GM21529 (cell line): Measurements from ENCODE around the gene RABEPK.
"Not testable (repeated sequence)": the region's sequence is repeated elsewhere in the genome, so short reads cannot be mapped to it uniquely, and the experiment has no call there.

Source experiments
- ATAC-seq: cut with Tn5 transposase; IDR thresholded peaks from one replicate; pipeline ENCODE4 v1.9.1; 2021; ENCODE audit not compliant: unreplicated experiment

The RABEPK gene

DNA sequence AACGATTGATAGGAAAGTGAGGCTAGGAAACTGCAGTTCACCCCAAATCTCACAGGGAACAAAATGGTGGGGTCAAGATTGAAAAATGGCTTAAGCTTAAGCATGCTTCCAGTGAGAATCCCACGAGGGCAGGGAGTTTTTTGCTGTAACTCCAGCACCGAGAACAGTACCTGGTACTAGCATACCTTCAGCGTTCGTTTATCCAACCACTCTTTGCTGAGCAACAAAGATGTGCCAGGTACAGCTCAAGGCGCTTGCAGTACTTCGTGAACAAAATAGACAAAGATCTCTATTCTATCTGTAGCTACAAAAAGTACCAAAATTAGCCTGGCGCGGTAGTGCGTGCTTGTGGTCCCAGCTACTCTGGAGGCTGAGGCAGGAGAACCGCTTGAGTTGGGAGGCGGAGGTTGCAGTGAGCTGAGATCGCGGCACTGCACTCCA is 10.0 kb upstream of the RABEPK start:
- ATAC-seq: no peak

DNA sequence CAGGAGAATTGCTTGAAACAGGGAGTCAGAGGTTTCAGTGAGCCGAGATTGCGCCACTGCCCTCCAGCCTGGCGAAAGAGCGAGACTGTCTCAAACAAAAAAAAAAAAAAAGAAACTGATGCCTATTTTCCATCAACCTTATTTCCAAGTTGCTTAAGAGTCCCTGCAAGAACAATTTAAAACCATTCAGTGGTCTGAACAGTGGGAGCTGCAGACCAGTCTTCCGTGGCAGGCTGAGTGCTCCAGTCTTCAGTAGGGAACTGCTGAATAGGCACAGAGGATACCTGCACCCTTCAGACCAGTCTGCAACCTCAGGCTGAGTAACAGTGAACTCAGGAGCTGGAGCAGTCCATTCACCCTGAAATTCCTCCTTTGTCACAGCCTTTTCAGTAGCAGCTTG is 5.9 kb upstream of the RABEPK start:
- ATAC-seq: not testable (repeated sequence)

DNA sequence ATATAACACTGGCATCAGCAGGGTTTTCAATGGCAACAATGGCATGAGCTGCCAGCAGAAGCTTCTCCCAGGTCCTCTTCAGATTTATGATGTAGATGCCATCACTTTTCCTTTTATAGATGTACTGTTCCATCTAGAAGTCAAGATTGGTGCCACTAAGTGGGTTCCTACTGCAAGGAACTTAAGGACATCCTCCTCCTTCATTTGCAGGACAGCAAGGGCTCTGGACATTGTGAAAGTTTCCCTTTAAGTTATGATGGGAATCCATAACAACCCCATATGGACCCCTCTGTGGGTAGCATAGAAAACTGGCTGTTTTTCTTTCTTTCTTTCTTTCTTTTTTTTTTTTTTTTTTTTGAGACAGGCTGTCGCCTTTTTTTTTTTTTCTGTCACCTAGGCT is 4.8 kb upstream of the RABEPK start:
- ATAC-seq: not testable (repeated sequence)

- ATAC-seq: no peak
These were observed 2.7 kb downstream of the RABEPK start for GRCh38 chr9:125202846-125203618.

GRCh38 chr9:125204477-125204876 is 4.1 kb downstream of the RABEPK start:
- no peak for ATAC-seq

DNA sequence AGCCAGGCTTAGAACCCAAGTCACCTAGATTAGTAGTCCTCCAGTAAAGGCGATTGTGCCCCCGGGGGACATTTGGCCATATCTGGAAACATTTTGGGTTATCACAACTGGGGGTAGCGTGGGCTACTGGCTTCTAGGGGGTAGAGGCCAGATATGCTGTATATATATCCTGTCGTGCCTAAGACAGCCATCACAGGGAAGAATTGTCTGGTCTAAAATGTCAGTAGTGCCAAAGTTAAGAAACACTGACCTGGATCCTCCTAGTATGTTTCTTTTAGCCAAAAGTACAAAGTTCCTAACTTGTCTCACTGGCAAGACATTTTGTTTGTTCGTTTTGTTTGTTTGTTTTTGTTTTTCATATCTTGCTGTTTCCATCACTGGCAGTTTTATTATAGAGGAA is 13.8 kb downstream of the RABEPK start:
- no peak for ATAC-seq

DNA sequence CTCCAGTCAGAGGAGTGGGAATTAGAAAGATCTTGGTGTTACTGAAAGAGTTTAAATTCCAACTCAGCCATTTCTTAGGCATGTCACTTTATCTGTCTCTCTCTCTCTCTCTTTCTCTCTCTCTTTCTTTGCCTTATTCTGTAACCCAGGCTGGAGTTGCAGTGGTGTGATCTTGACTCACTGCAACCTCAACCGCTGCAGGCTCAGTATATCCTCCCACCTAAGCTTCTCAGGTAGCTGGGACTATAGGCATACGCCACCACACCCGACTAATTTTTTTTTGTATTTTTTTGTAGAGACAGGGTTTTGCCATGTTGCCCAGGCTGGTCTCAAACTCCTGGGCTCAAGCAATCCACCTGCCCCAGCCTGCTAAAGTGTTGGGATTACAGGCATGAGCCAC is 18.3 kb downstream of the RABEPK start:
- ATAC-seq: no peak

GRCh38 chr9:125224858-125225257 is 24.5 kb downstream of the RABEPK start:
- not testable (repeated sequence) for ATAC-seq

GRCh38 chr9:125227761-125228160 is 27.4 kb downstream of the RABEPK start:
- ATAC-seq: no peak

- ATAC-seq: no peak
These were observed 33.3 kb downstream of the RABEPK start for GRCh38 chr9:125233678-125234077.

DNA sequence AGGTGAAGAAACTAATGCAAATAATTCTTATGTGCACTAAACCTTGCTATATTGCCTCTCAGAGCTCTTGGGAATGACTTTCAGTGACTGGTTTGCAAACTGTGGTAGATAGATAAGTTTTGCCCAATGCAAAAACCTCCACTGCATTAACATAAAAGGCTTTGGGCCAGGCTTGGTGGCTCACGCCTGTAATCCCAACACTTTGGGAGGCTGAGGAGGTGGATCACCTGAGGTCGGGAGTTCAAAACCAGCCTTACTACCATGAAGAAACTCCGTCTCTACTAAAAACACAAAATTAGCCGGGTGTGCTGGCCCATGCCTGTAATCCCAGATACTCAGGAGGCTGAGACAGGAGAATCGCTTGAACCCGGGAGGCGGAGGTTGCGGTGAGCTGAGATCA is 33.8 kb downstream of the RABEPK start:
- ATAC-seq: not testable (repeated sequence)

GRCh38 chr9:125235804-125236519 is 35.6 kb downstream of the RABEPK start:
- no peak for ATAC-seq

DNA sequence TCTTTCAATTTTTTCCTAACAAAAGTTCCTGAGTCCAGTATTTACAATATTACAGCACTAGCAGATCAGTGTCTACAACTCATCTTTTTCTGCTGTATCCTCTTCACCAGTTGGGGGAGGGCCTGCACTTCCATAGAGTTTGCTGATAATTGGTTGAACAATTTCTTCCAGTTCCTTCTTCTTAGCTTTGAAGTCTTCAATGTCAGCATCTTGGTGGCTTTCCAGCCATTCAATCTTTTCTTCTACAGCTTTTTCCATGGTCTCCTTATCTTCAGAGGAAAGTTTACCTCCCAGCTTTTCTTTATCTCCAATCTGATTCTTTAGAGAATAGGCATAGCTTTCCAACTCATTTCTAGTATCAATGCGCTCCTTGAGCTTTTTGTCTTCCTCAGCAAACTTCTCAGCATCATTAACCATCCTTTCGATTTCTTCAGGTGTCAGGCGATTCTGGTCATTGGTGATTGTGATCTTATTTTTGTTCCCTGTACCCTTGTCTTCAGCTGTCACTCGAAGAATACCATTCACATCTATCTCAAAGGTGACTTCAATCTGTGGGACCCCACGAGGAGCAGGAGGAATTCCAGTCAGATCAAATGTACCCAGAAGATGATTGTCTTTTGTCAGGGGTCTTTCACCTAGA is 36.3 kb downstream of the RABEPK start:
- not testable (repeated sequence) for ATAC-seq

- no peak for ATAC-seq
These were observed 38.0 kb downstream of the RABEPK start for GRCh38 chr9:125238127-125238914.

DNA sequence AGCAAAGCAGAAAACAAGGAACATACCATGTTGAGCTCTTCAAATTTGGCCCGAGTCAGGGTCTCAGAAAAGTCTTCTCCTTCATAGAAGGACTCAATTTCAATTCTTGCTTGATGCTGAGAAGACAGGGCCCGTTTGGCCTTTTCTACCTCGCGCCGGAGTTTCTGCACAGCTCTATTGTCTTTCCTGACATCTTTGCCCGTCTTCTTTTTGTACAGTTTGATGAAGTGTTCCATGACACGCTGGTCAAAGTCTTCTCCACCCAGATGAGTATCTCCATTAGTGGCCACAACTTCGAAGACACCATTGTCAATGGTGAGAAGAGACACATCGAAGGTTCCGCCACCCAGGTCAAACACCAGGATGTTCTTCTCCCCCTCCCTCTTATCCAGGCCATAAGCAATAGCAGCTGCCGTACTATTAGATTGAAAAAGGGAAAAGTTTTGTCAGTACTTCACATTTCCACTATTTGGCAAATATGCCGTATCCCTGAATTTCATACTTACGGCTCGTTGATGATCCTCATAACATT is 38.6 kb downstream of the RABEPK start:
- ATAC-seq: no peak

DNA sequence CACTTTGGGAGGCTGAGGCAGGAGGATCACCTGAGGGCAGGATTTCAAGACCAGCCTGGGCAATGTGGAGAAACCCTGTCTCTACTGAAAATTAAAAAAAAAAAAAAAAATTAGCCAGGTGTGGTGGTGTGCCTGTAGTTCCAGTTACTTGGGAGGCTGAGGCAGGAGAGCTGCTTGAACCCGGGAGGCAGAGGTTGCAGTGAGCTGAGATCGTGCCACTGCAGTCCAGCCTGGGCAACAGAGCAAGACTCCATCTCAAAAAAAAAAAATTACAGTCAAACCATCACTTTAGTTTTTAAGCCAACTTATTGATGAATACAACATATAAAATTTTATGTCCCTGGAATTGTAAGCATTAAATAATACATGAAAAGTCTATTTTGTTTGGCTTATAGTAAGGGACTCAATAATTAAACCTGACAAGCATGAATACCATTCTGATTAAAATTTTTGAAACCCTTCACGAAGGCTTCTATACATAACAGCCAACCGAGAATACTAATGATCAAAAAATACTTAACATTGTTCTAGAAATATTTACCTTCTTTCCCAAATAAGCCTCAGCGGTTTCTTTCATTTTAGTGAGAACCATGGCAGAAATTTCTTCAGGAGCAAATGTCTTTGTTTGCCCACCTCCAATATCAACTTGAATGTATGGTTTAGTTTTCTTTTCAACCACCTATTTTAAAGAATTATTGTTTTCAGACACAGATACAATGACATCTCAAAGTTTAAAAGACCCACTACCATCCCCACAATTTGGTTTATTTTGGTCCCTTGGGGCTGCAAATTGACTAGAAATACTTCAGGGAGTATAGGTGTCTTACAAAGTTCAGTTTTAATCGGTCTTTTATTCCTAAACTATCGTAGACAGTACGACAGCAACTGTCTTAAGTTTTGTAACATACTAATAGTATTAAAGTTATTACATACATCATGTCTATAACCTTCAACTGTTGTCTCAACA is 39.6 kb downstream of the RABEPK start:
- no peak for ATAC-seq

DNA sequence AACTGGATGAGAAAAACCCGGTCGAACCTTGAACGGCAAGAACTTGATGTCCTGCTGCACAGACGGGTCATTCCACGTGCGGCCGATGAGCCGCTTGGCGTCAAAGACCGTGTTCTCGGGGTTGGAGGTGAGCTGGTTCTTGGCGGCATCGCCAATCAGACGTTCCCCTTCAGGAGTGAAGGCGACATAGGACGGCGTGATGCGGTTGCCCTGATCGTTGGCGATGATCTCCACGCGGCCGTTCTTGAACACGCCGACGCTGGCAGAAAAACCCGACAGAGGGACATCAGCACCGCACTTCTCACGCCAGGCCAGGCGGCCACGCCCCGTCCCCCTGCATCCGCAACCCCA is 40.3 kb downstream of the RABEPK start:
- peak; percentile 4 for ATAC-seq

DNA sequence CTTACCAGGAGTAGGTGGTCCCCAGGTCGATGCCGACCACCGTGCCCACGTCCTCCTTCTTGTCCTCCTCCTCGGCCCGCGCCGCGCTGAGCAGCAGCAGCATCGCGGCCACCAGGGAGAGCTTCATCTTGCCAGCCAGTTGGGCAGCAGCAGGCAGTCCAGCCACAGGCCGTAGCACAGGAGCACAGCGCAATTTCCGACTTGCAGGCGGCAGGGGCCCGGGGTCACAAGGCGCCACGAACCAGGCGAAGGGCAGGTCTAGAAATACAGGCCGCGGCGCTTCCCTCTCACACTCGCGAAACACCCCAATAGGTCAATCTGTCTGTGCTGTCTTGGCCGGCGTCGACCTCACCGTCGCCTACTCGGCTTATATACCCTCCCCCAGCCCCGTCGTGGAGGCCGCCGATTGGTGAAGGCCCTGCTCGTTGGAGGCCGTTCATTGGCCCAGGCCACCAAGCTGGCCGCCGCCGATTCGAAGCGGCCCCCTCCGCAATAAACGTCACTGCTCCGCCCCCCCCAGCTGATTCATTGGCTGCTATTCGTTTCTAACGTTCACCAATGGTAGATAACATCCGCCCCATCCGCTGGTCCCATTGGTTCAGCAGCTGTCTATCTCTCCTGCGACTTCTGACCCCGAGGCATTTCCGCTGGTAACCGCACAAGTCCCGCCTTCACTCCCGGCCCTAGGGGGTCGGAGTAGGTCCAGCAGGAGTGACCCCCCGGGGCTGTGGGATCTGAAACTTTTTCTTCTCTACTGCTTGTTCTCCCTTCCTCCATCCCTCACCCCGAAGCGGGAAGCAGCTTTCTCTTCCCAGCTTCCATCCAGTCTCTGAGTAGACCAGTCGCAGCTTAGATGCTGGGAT is 40.9 kb downstream of the RABEPK start, which contains the start of gene HSPA5:
Gene HSPA5 (minus strand): TSS at position 344 of the 863 bp plus-strand sequence. CDS start 217 bp downstream, at position 127.
- ATAC-seq: peak; percentile 91
